SK-N-MC (cell line): ENCODE data around the gene C15orf40.

Experiments
- DNase-seq: peaks from one replicate; pipeline ENCODE4 v3.0.0-alpha.2; 2011; ENCODE audit warnings: low read depth, low spot score
- H3K27ac ChIP-seq: fragments of 200-600 bp; sonication (generic); 2 replicates; pipeline ENCODE4 v1.5.1; 2016; ENCODE audit warnings: mixed run types
- H3K36me3 ChIP-seq: fragments of 200-600 bp; sonication (generic); 2 replicates; pipeline ENCODE4 v1.6.1; 2017; ENCODE audit warnings: antibody characterized with exemption, low read length, mixed read lengths; ENCODE audit not compliant: insufficient read depth
- H3K4me3 ChIP-seq: fragments of 200-600 bp; sonication (generic); 2 replicates; pipeline ENCODE4 v1.5.1; 2016
- H3K9ac ChIP-seq: fragments of 200-600 bp; sonication (generic); 2 replicates; pipeline ENCODE4 v1.8.0; 2017; ENCODE audit warnings: mixed run types, mixed read lengths; ENCODE audit not compliant: insufficient read length
- H3K9me3 ChIP-seq: fragments of 200-600 bp; sonication (generic); 2 replicates; pipeline ENCODE4 v1.6.1; 2017; ENCODE audit warnings: low read depth, mild to moderate bottlenecking, antibody characterized with exemption, low read length, moderate library complexity, mixed read lengths
- EZH2 ChIP-seq: fragments of 200-600 bp; sonication (generic); IDR thresholded peaks from one replicate; pipeline ENCODE4 v1.6.1; 2017; ENCODE audit warnings: antibody characterized with exemption
- FOXP2 ChIP-seq: optimal IDR thresholded peaks from 2 replicates; pipeline ENCODE3; 2011; ENCODE audit warnings: mild to moderate bottlenecking, moderate library complexity; ENCODE audit not compliant: insufficient read depth; ENCODE audit errors: extremely low read length, control extremely low read depth
- POLR2AphosphoS5 ChIP-seq: IDR thresholded peaks from 2 replicates; pipeline ENCODE4 v1.6.1; 2012; ENCODE audit warnings: mild to moderate bottlenecking, low read depth, low read length, borderline replicate concordance

The C15orf40 gene

GRCh38 chr15:82968066-82968465, 43.4 kb downstream of the C15orf40 start:
- H3K9me3 ChIP-seq, result no peaks in the 10 kb centered on the region
- H3K27ac ChIP-seq, result no peak overlapping the region
- TF ChIP-seq FOXP2 (no peak), EZH2 (no peak), POLR2AphosphoS5 (no peak)
- no peak overlapping the region for H3K4me3 ChIP-seq
- no peaks in the 10 kb centered on the region for H3K36me3 ChIP-seq
- H3K9ac ChIP-seq, result no peak overlapping the region
- DNase-seq, result no peak

DNA sequence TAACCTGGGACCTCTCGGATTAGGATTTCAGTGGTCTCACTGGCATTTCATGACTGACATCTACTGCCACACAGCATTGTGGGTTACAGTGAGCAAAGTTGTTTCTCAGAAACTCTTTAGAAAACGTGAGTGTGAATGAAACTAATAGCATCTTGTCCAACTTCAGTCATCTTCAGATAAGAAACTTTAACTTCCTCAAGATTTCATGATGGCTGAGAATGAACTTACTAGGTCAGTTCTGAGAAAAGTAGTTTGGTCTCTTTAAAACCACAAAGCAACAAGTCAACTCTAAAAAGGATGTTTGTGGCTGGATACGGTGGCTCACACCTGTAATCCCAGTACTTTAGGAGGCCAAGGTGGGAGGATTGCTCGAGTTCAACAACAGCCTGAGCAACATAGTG, 44.8 kb downstream of the C15orf40 start:
- H3K4me3 ChIP-seq, result no peak overlapping the region
- no peak overlapping the region for H3K9ac ChIP-seq
- H3K9me3 ChIP-seq, result no peaks in the 10 kb centered on the region
- no peaks in the 10 kb centered on the region for H3K36me3 ChIP-seq
- no peak for DNase-seq
- H3K27ac ChIP-seq, result no peak overlapping the region
- TF ChIP-seq EZH2, result no peak
- no peak for TF ChIP-seq FOXP2
- TF ChIP-seq POLR2AphosphoS5, result no peak

GRCh38 chr15:82964890-82965289, 46.5 kb downstream of the C15orf40 start:
- TF ChIP-seq POLR2AphosphoS5, result no peak
- H3K4me3 ChIP-seq, result no peak overlapping the region
- H3K9me3 ChIP-seq, result no peaks in the 10 kb centered on the region
- no peak overlapping the region for H3K27ac ChIP-seq
- no peak overlapping the region for H3K9ac ChIP-seq
- H3K36me3 ChIP-seq, result no peaks in the 10 kb centered on the region
- no peak for DNase-seq

DNA sequence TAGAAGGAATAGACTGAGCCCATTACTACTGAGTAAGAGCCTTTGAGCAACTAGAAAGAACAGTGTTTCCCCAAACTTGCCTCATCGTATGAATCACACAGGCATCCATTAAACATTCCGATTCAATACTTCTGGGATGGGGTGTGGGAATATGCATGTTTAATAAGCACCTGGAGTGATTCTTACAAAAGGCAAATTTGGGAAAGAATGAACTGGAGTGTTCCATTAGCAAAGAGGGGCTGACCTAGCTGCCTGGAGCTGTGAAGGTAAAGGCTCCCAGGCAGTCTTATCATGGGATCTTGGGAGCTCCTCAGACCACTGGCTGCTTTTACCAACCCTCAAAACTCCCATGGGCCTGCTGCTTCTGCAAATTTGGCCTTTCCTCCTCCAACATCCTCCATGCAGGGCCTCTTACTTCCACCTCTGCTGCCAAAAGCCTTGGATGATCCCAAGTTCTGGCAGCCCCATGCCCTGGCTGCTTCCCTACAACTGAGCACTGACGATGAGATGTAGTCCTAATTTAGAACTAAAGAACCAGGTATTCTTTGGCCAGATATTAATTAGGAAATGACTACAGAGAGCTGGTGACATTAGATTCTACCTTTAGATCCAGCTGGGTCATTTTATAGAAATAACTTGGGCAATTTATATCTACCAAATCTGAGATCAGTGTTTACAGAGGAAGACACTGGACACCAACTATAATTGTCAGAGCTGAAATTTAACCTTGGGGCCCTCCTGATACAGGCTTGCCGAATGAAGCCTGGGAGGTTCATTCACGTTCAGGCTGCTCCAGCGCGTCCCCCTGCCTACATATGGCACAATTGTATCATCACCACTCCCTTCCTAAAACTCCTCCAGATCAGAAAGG, 47.7 kb downstream of the C15orf40 start:
- Histone ChIP-seq H3K9ac (no peak overlapping the region), H3K4me3 (no peak overlapping the region), H3K9me3 (no peaks in the 10 kb centered on the region), H3K27ac (no peak overlapping the region), H3K36me3 (no peaks in the 10 kb centered on the region)
- no peak for TF ChIP-seq POLR2AphosphoS5
- no peak for TF ChIP-seq FOXP2
- no peak for TF ChIP-seq EZH2
- DNase-seq, result no peak

- TF ChIP-seq EZH2, result no peak
- TF ChIP-seq FOXP2, result no peak
- no peak for TF ChIP-seq POLR2AphosphoS5
- H3K36me3 ChIP-seq, result no peaks in the 10 kb centered on the region
- H3K27ac ChIP-seq, result no peak overlapping the region
- no peaks in the 10 kb centered on the region for H3K9me3 ChIP-seq
- H3K4me3 ChIP-seq, result no peak overlapping the region
- DNase-seq, result no peak
- H3K9ac ChIP-seq, result no peak overlapping the region
These were observed 50.7 kb downstream of the C15orf40 start for GRCh38 chr15:82960766-82961165.

DNA sequence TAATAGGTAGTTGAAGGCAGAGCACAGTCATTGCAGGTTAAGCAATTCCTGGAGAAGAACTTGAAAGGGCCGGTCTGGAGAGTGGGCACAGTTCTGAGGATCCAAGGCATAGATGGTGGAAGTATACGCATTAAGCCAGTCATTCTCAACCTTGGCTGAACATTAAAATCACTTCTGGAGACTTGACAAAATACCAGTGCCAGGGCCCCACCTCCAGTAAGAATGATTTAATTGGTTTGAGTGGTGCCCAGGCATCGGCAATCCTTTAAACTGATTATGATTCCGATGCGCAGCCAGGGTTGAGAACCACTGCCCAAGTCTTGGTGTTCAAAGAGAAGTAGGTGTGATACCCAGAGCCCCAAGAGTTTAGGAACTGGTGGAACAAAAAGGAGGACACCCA, 52.0 kb downstream of the C15orf40 start:
- no peak for TF ChIP-seq FOXP2
- TF ChIP-seq POLR2AphosphoS5, result no peak
- no peak for TF ChIP-seq EZH2
- Histone ChIP-seq H3K36me3 (no peaks in the 10 kb centered on the region), H3K4me3 (no peak overlapping the region), H3K27ac (no peak overlapping the region), H3K9me3 (no peaks in the 10 kb centered on the region), H3K9ac (no peak overlapping the region)
- no peak for DNase-seq

DNA sequence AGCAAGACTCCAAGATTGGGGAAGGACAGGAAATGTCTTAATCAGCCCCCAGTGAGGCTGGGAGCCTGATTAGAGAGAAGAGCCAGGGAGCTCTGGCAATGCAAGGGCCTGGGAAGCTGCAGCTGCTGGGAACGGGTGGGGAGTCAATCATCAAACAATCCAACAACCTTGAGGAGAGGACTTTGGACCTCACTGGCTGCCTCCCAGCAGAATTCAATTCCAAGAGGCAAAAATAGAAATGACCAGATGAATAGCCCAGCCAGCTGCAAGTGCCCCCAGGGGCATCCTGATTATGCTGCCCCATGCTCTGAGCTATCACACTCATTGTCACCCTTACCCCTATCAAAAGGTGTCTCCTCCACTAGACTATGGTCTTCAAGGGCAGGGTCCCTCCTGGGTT, 52.8 kb downstream of the C15orf40 start:
- no peak for TF ChIP-seq EZH2
- TF ChIP-seq POLR2AphosphoS5, result no peak
- TF ChIP-seq FOXP2, result no peak
- H3K9me3 ChIP-seq, result no peaks in the 10 kb centered on the region
- H3K9ac ChIP-seq, result no peak overlapping the region
- no peaks in the 10 kb centered on the region for H3K36me3 ChIP-seq
- no peak overlapping the region for H3K27ac ChIP-seq
- no peak overlapping the region for H3K4me3 ChIP-seq
- DNase-seq, result no peak

GRCh38 chr15:82952158-82953081, 59.0 kb downstream of the C15orf40 start, which contains the start of gene HOMER2:
Gene HOMER2 (minus strand): TSS chr15:82952720. CDS start chr15:82952535, 185 bp downstream.
- no peaks in the 10 kb centered on the region for H3K9me3 ChIP-seq
- H3K9ac ChIP-seq, result peak within 1 kb of the TSS; percentile 68
- peak within 1 kb of the TSS; percentile 88 for H3K4me3 ChIP-seq
- no peaks in the 10 kb centered on the region for H3K36me3 ChIP-seq
- no peak within 1 kb of the TSS for H3K27ac ChIP-seq
- TF ChIP-seq POLR2AphosphoS5 (no peak), FOXP2 (no peak), EZH2 (no peak)
- no peak for DNase-seq
